Keratinocyte (primary cell): Measurements from ENCODE around the gene CDH13. TPM values are rescaled to one million over a fixed set of nuclear protein-coding genes. Genes with fewer than 3 reads are reported as not detected.

Experiments used
- DNase-seq: peaks from one replicate; pipeline ENCODE4 v3.0.0-alpha.2; 2011; ENCODE audit warnings: low read depth, missing footprints, low spot score
- FAIRE-seq: peaks from 2 replicates; lab custom pipeline; 2011; peaks lifted over from hg19 to GRCh38; lab: Jason Lieb, UNC
- H2AFZ ChIP-seq: 2 replicates; pipeline ENCODE4 v1.6.0; 2012; ENCODE audit warnings: low read length, control low read depth, inconsistent platforms; ENCODE audit not compliant: control insufficient read depth
- H3K27ac ChIP-seq: 2 replicates; pipeline ENCODE4 v1.5.1; 2011; ENCODE audit warnings: low read length; ENCODE audit not compliant: control insufficient read depth, insufficient read depth
- H3K27me3 ChIP-seq: 3 replicates; pipeline ENCODE4 v1.6.0; 2011; ENCODE audit warnings: low read length; ENCODE audit not compliant: control insufficient read depth, insufficient read depth; ENCODE audit errors: extremely low read depth
- H3K36me3 ChIP-seq, 2 experiments: 2 replicates in 1 of 2; 3 replicates in 1 of 2; pipeline ENCODE4 v1.5.1; 2011; ENCODE audit warnings: low read length in 2 of 2, mild to moderate bottlenecking in 1 of 2; ENCODE audit not compliant: control insufficient read depth in 2 of 2, insufficient read depth in 2 of 2; ENCODE audit errors: extremely low read depth in 1 of 2
- H3K4me1 ChIP-seq: 3 replicates; pipeline ENCODE4 v1.5.1; 2011; ENCODE audit warnings: low read length; ENCODE audit not compliant: control insufficient read depth, insufficient read depth; ENCODE audit errors: extremely low read depth
- H3K4me2 ChIP-seq: 3 replicates; pipeline ENCODE4 v1.6.0; 2011; ENCODE audit warnings: low read depth, low read length; ENCODE audit not compliant: control insufficient read depth, insufficient read depth; ENCODE audit errors: extremely low read depth
- H3K4me3 ChIP-seq, 3 experiments: fragments of 200-600 bp in 1 of 3; sonication (generic) in 1 of 3; 2 replicates in 2 of 3; 3 replicates in 1 of 3; pipeline ENCODE4 v1.5.1; 2011 to 2016; ENCODE audit warnings: low read length in 3 of 3, mild to moderate bottlenecking in 3 of 3, control low read depth in 2 of 3, inconsistent platforms in 1 of 3, low read depth in 1 of 3, mixed read lengths in 1 of 3, mixed run types in 1 of 3, moderate library complexity in 1 of 3; ENCODE audit not compliant: control insufficient read depth in 2 of 3, insufficient read depth in 2 of 3; ENCODE audit errors: extremely low read depth in 1 of 3
- H3K79me2 ChIP-seq: 2 replicates; pipeline ENCODE4 v1.6.0; 2012; ENCODE audit warnings: low read length; ENCODE audit not compliant: control insufficient read depth, insufficient read depth
- H3K9ac ChIP-seq: 3 replicates; pipeline ENCODE4 v1.6.0; 2011; ENCODE audit warnings: low read length; ENCODE audit not compliant: control insufficient read depth, insufficient read depth; ENCODE audit errors: extremely low read depth
- H3K9me1 ChIP-seq: 3 replicates; pipeline ENCODE4 v1.6.0; 2011; ENCODE audit warnings: low read length; ENCODE audit not compliant: control insufficient read depth, insufficient read depth; ENCODE audit errors: extremely low read depth
- H3K9me3 ChIP-seq: 2 replicates; pipeline ENCODE4 v1.5.1; 2012; ENCODE audit warnings: low read depth, low read length; ENCODE audit not compliant: control insufficient read depth
- H4K20me1 ChIP-seq: 3 replicates; pipeline ENCODE4 v1.6.0; 2011; ENCODE audit warnings: low read length; ENCODE audit not compliant: control insufficient read depth, insufficient read depth; ENCODE audit errors: extremely low read depth
- CTCF ChIP-seq, 3 experiments: IDR thresholded peaks in 1 of 3; conservative IDR thresholded peaks in 1 of 3; optimal IDR thresholded peaks in 1 of 3; 2 replicates in 2 of 3; 3 replicates in 1 of 3; pipeline versions ENCODE3 to v1.5.1; 2011; ENCODE audit warnings: low read length in 3 of 3, mild to moderate bottlenecking in 3 of 3, moderate library complexity in 2 of 3, control low read depth in 1 of 3, inconsistent platforms in 1 of 3; ENCODE audit not compliant: insufficient read depth in 2 of 3; ENCODE audit errors: extremely low read depth in 1 of 3
- EZH2 ChIP-seq: IDR thresholded peaks from one replicate; pipeline ENCODE4 v1.6.1; 2012; ENCODE audit warnings: inconsistent platforms, mild to moderate bottlenecking, low read length, moderate library complexity
- dilution Hi-C: fragments of 300-500 bp; cut with MboI; formaldehyde crosslinking; loops from one replicate; pipeline ENCODE4 v1.7.0; 2020; ENCODE audit warnings: low sequenced_read_pairs; ENCODE audit not compliant: extremely low pct_ligation_motif_present
- polyA plus RNA-seq, 5 experiments: library from polyadenylated mRNA; depleted of rRNA in 3 of 5; stranded (reverse) in 3 of 5; stranded (forward) in 1 of 5; unstranded in 1 of 5; fragments of >200 nt; gene quantifications; 1 replicate in 1 of 5; 2 replicates in 3 of 5; 3 replicates in 1 of 5; pipeline versions ENCODE4 v1.2.1 to v1.2.3, GENCODE V29; 2011 to 2012; ENCODE audit warnings: missing spikeins in 2 of 5, low read depth in 1 of 5, low replicate concordance in 1 of 5

The CDH13 gene
- polyA plus RNA-seq, 1 donor (not counting 4 experiments of a cell fraction or from before 2014, with no cell fraction given): 111 TPM

- FAIRE-seq (no peak), DNase-seq (no peak)
- no peaks in the 10 kb centered on the region for H3K36me3 ChIP-seq
- dilution Hi-C loops: no loop called here
- H3K4me1 ChIP-seq: no peaks in the 10 kb centered on the region
- no peaks in the 10 kb centered on the region for H4K20me1 ChIP-seq
- H3K9me1 ChIP-seq: no peaks in the 10 kb centered on the region
- peaks cover 10% of the 10 kb centered on the region for H3K27me3 ChIP-seq
- no peak overlapping the region for H3K4me3 ChIP-seq
- no peaks in the 10 kb centered on the region for H3K9me3 ChIP-seq
- H2AFZ ChIP-seq: no peak overlapping the region
- no peaks in the 10 kb centered on the region for H3K79me2 ChIP-seq
- no peak overlapping the region for H3K27ac ChIP-seq
- H3K9ac ChIP-seq: no peak overlapping the region
- TF ChIP-seq EZH2: no peak
- TF ChIP-seq CTCF (optimal IDR thresholded peaks at IDR 0.05 in 1 of 3, IDR thresholded peaks at IDR 0.05 in 1 of 3, conservative IDR thresholded peaks at IDR 0.05 in 1 of 3; ENCODE audit: extremely low read depth in 1 of 3, insufficient read depth in 2 of 3, low read length in 3 of 3): no peak
- H3K4me2 ChIP-seq: no peak overlapping the region
These were observed 37.4 kb upstream of the CDH13 start for GRCh38 chr16:82589407-82589806.

GRCh38 chr16:82594114-82594513 is 32.7 kb upstream of the CDH13 start:
- H2AFZ ChIP-seq: no peak overlapping the region
- H3K4me2 ChIP-seq: no peak overlapping the region
- DNase-seq: no peak
- dilution Hi-C loops: no loop called here
- no peak for TF ChIP-seq CTCF (optimal IDR thresholded peaks at IDR 0.05 in 1 of 3, IDR thresholded peaks at IDR 0.05 in 1 of 3, conservative IDR thresholded peaks at IDR 0.05 in 1 of 3; ENCODE audit: extremely low read depth in 1 of 3, insufficient read depth in 2 of 3, low read length in 3 of 3)
- H3K9ac ChIP-seq: no peak overlapping the region
- H3K4me3 ChIP-seq: no peak overlapping the region
- H3K27me3 ChIP-seq: peaks cover 24% of the 10 kb centered on the region
- no peaks in the 10 kb centered on the region for H3K79me2 ChIP-seq
- no peaks in the 10 kb centered on the region for H3K9me3 ChIP-seq
- FAIRE-seq: no peak
- H3K27ac ChIP-seq: no peak overlapping the region
- no peaks in the 10 kb centered on the region for H4K20me1 ChIP-seq
- H3K4me1 ChIP-seq: no peaks in the 10 kb centered on the region
- no peaks in the 10 kb centered on the region for H3K9me1 ChIP-seq
- no peaks in the 10 kb centered on the region for H3K36me3 ChIP-seq
